ENCODE results near the gene SYT12.

SYT12 gene

GRCh38 chr11:67041602-67042001, 18.7 kb downstream of the SYT12 start:
- Histone ChIP-seq H3K36me3 (ENCODE audit: control insufficient read depth, insufficient read depth, low read length) (no peaks in the 10 kb centered on the region), H3K9me3 (ENCODE audit: control insufficient read depth, low read length) (no peaks in the 10 kb centered on the region), H3K27ac (ENCODE audit: insufficient read depth, low read depth, low read length, poor library complexity, severe bottlenecking) (no peak overlapping the region), H3K4me3 (ENCODE audit: insufficient read depth, low read depth, low read length) (no peak overlapping the region), H3K27me3 (ENCODE audit: control insufficient read depth, insufficient read depth, low read length, poor library complexity, severe bottlenecking) (no peaks in the 10 kb centered on the region), H3K4me1 (ENCODE audit: control insufficient read depth, insufficient read depth, low read length) (no peaks in the 10 kb centered on the region)
- WGBS, 2 experiments = 90 to 95% methylated on average over 3 of the region's 3 CpGs

DNA sequence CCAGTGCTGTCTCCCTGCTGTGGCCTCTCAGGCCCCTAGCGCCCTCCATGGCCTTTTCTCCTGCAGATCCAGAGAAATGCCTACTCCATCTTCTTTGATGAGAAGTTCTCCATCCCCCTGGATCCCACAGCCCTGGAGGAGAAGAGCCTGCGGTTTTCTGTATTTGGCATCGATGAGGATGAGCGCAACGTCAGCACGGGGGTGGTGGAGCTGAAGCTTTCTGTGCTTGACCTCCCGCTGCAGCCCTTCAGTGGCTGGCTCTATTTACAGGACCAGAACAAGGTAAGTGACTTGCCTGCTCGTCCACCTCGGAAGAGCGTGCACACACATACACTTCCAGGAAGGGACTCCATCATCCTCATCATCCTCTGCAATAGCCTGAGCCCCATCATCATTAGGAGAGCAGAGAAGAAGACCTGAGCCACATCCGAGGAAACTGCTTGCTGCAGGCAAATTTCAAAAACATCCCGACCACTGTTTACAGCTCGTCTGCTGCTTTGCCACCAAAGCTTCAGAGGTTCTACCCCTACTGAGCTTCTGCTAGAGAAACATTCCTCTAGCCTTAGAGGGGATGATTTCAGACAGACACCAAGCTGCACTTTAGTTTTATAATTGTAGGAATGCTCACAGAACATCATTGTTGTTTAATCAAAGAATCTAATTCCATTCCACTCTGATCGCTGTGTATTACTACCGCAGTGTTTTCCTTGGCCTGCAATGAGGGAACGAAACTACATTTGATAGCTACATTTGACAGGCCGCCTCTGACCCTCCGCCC, 20.8 kb downstream of the SYT12 start:
- H3K27ac ChIP-seq (ENCODE audit: insufficient read depth, low read depth, low read length, poor library complexity, severe bottlenecking) = no peak overlapping the region
- no peaks in the 10 kb centered on the region for H3K36me3 ChIP-seq (ENCODE audit: control insufficient read depth, insufficient read depth, low read length)
- H3K9me3 ChIP-seq (ENCODE audit: control insufficient read depth, low read length) = no peaks in the 10 kb centered on the region
- no peaks in the 10 kb centered on the region for H3K27me3 ChIP-seq (ENCODE audit: control insufficient read depth, insufficient read depth, low read length, poor library complexity, severe bottlenecking)
- no peak overlapping the region for H3K4me3 ChIP-seq (ENCODE audit: insufficient read depth, low read depth, low read length)
- H3K4me1 ChIP-seq (ENCODE audit: control insufficient read depth, insufficient read depth, low read length) = no peaks in the 10 kb centered on the region
- WGBS, 2 experiments = 90 to 91% methylated on average over 18 of the region's 18 CpGs

DNA sequence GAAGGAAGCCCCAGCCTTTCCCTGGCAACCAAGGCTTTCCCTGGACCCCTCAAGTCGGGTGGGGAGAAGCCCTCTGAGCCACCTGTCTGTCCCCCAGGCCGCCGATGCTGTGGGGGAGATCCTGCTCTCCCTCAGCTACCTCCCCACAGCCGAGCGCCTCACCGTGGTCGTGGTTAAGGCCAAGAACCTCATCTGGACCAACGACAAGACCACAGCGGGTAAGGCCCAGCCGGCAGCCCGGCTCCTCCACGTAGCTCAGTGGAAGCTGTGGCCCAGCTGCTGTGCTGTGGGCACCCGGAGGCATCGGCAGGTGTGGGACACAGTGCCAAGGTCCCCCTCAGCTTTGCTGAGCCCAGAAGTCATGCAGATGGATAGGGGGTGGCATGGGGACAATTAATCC, 21.6 kb downstream of the SYT12 start:
- H3K36me3 ChIP-seq (ENCODE audit: control insufficient read depth, insufficient read depth, low read length) = no peaks in the 10 kb centered on the region
- H3K27me3 ChIP-seq (ENCODE audit: control insufficient read depth, insufficient read depth, low read length, poor library complexity, severe bottlenecking) = no peaks in the 10 kb centered on the region
- H3K4me3 ChIP-seq (ENCODE audit: insufficient read depth, low read depth, low read length) = no peak overlapping the region
- H3K9me3 ChIP-seq (ENCODE audit: control insufficient read depth, low read length) = no peaks in the 10 kb centered on the region
- H3K4me1 ChIP-seq (ENCODE audit: control insufficient read depth, insufficient read depth, low read length) = no peaks in the 10 kb centered on the region
- H3K27ac ChIP-seq (ENCODE audit: insufficient read depth, low read depth, low read length, poor library complexity, severe bottlenecking) = no peak overlapping the region
- 91 to 92% methylated on average over 14 of the region's 14 CpGs for WGBS, 2 experiments

DNA sequence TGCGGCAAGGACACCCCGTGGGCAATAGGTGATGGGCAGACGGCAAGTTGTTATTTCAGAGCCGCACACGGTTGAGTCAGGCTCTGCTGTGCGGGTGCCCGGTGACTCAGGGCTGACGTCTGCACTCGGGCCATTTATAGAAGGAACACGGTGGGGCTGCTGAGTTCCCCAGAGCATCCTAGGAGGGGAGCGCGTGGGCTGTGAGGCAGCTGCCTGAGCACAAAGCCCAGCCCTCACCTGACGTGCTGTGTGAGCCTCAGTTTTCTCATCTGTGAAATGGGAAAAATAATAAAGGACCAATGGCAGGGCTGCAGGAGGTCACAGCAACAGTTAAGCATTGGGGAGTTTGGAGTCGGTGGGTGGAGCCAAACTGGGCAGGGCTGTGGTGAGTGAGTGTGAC, 22.4 kb downstream of the SYT12 start:
- Histone ChIP-seq H3K27me3 (ENCODE audit: control insufficient read depth, insufficient read depth, low read length, poor library complexity, severe bottlenecking) (no peaks in the 10 kb centered on the region), H3K9me3 (ENCODE audit: control insufficient read depth, low read length) (no peaks in the 10 kb centered on the region), H3K27ac (ENCODE audit: insufficient read depth, low read depth, low read length, poor library complexity, severe bottlenecking) (no peak overlapping the region), H3K4me3 (ENCODE audit: insufficient read depth, low read depth, low read length) (no peak overlapping the region), H3K36me3 (ENCODE audit: control insufficient read depth, insufficient read depth, low read length) (no peaks in the 10 kb centered on the region), H3K4me1 (ENCODE audit: control insufficient read depth, insufficient read depth, low read length) (no peaks in the 10 kb centered on the region)
- WGBS, 2 experiments = 90 to 91% methylated on average over 14 of the region's 14 CpGs

DNA sequence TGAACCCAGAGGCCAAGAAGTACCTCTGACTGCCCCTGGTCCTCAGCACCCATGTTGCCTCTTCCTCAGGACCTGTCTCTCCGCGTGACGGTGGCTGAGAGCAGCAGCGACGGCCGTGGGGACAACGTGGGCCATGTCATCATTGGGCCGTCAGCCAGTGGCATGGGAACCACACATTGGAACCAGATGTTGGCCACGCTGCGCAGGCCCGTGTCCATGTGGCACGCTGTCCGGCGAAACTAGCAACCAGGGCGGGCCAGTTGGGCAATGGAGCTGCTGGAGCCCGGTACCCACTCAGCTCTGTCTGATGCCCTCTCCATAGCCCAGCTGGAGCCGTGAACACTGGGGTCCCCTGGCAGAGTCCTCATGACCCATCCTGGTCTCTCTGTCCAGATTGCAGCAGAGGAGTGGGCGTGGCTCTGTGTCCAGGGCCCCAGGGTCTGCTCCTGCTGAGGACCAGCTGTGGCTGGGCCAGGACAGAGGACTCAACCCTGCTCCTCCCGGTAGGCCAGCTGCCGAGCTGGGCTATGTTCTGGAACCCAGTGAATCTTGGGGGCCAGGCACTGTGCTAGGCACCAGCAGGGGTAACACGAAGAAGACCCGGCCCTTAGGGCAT, 25.7 kb downstream of the SYT12 start:
- Histone ChIP-seq H3K36me3 (ENCODE audit: control insufficient read depth, insufficient read depth, low read length) (no peaks in the 10 kb centered on the region), H3K4me3 (ENCODE audit: insufficient read depth, low read depth, low read length) (no peak overlapping the region), H3K4me1 (ENCODE audit: control insufficient read depth, insufficient read depth, low read length) (no peaks in the 10 kb centered on the region), H3K27ac (ENCODE audit: insufficient read depth, low read depth, low read length, poor library complexity, severe bottlenecking) (no peak overlapping the region), H3K9me3 (ENCODE audit: control insufficient read depth, low read length) (no peaks in the 10 kb centered on the region), H3K27me3 (ENCODE audit: control insufficient read depth, insufficient read depth, low read length, poor library complexity, severe bottlenecking) (no peaks in the 10 kb centered on the region)
- WGBS, 2 experiments = 95 to 96% methylated on average over 22 of the region's 22 CpGs

- whole genome bisulfite sequencing, 2 experiments = 90 to 93% methylated on average over 3 of the region's 3 CpGs
Measured at GRCh38 chr11:67050139-67050538, 27.2 kb downstream of the SYT12 start.

GRCh38 chr11:67051180-67051893, 28.4 kb downstream of the SYT12 start:
- Histone ChIP-seq H3K27ac (ENCODE audit: insufficient read depth, low read depth, low read length, poor library complexity, severe bottlenecking) (no peak overlapping the region), H3K9me3 (ENCODE audit: control insufficient read depth, low read length) (no peaks in the 10 kb centered on the region), H3K27me3 (ENCODE audit: control insufficient read depth, insufficient read depth, low read length, poor library complexity, severe bottlenecking) (peaks cover 13% of the 10 kb centered on the region), H3K4me1 (ENCODE audit: control insufficient read depth, insufficient read depth, low read length) (no peaks in the 10 kb centered on the region), H3K36me3 (ENCODE audit: control insufficient read depth, insufficient read depth, low read length) (no peaks in the 10 kb centered on the region), H3K4me3 (ENCODE audit: insufficient read depth, low read depth, low read length) (no peak overlapping the region)
- WGBS, 2 experiments = 80 to 83% methylated on average over 9 of the region's 9 CpGs

More at GRCh38 chr11:67050139-67050538, 27.2 kb downstream of the SYT12 start:
- no peaks in the 10 kb centered on the region for H3K9me3 ChIP-seq (ENCODE audit: control insufficient read depth, low read length)
- H3K27ac ChIP-seq (ENCODE audit: insufficient read depth, low read depth, low read length, poor library complexity, severe bottlenecking) = no peak overlapping the region
- H3K4me3 ChIP-seq (ENCODE audit: insufficient read depth, low read depth, low read length) = no peak overlapping the region
- peaks cover under 1% of the 10 kb centered on the region for H3K27me3 ChIP-seq (ENCODE audit: control insufficient read depth, insufficient read depth, low read length, poor library complexity, severe bottlenecking)
- no peaks in the 10 kb centered on the region for H3K36me3 ChIP-seq (ENCODE audit: control insufficient read depth, insufficient read depth, low read length)
- H3K4me1 ChIP-seq (ENCODE audit: control insufficient read depth, insufficient read depth, low read length) = no peaks in the 10 kb centered on the region

DNA sequence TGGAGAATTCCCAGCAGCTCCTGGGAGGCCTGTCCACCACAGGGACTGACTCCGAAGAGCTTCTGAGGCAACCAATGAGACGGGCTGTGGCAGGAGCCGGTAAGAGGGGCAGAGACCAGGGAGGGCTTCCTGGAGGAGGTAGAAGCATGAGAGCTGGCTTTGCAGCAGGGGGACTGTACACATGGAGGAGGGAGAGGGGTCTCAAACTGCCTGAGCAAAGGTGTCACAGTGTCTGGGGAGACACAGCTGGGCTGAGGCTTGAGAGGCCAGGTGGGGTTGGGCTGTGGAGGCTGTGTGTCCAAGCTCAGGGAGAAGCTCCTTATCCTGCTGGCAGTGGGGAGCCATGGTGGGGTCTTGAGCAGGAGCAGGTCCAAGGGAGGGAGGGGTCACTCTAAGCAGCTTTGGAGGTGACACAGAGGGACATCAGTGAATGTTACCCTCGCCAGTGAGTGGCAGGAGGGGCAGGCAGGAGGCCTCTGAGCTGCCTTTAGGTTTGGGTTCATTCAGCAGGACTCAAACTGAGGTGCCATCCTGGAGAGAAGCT, 29.1 kb downstream of the SYT12 start:
- WGBS, 2 experiments = 83 to 85% methylated on average over 4 of the region's 4 CpGs
- H3K27me3 ChIP-seq (ENCODE audit: control insufficient read depth, insufficient read depth, low read length, poor library complexity, severe bottlenecking) = peaks cover 19% of the 10 kb centered on the region
- no peaks in the 10 kb centered on the region for H3K4me1 ChIP-seq (ENCODE audit: control insufficient read depth, insufficient read depth, low read length)
- H3K4me3 ChIP-seq (ENCODE audit: insufficient read depth, low read depth, low read length) = no peak overlapping the region
- H3K27ac ChIP-seq (ENCODE audit: insufficient read depth, low read depth, low read length, poor library complexity, severe bottlenecking) = no peak overlapping the region
- H3K36me3 ChIP-seq (ENCODE audit: control insufficient read depth, insufficient read depth, low read length) = no peaks in the 10 kb centered on the region
- H3K9me3 ChIP-seq (ENCODE audit: control insufficient read depth, low read length) = no peaks in the 10 kb centered on the region

- Histone ChIP-seq H3K27ac (ENCODE audit: insufficient read depth, low read depth, low read length, poor library complexity, severe bottlenecking) (no peak overlapping the region), H3K27me3 (ENCODE audit: control insufficient read depth, insufficient read depth, low read length, poor library complexity, severe bottlenecking) (peaks cover 27% of the 10 kb centered on the region), H3K4me1 (ENCODE audit: control insufficient read depth, insufficient read depth, low read length) (no peaks in the 10 kb centered on the region), H3K36me3 (ENCODE audit: control insufficient read depth, insufficient read depth, low read length) (no peaks in the 10 kb centered on the region), H3K4me3 (ENCODE audit: insufficient read depth, low read depth, low read length) (no peak overlapping the region), H3K9me3 (ENCODE audit: control insufficient read depth, low read length) (no peaks in the 10 kb centered on the region)
- WGBS, 2 experiments = 92 to 95% methylated on average over 5 of the region's 5 CpGs
Measured at GRCh38 chr11:67052891-67053290, 30.0 kb downstream of the SYT12 start.

GRCh38 chr11:67053896-67054329, 31.0 kb downstream of the SYT12 start:
- Histone ChIP-seq H3K27ac (ENCODE audit: insufficient read depth, low read depth, low read length, poor library complexity, severe bottlenecking) (no peak overlapping the region), H3K9me3 (ENCODE audit: control insufficient read depth, low read length) (no peaks in the 10 kb centered on the region), H3K27me3 (ENCODE audit: control insufficient read depth, insufficient read depth, low read length, poor library complexity, severe bottlenecking) (peaks cover 27% of the 10 kb centered on the region), H3K36me3 (ENCODE audit: control insufficient read depth, insufficient read depth, low read length) (no peaks in the 10 kb centered on the region), H3K4me3 (ENCODE audit: insufficient read depth, low read depth, low read length) (no peak overlapping the region), H3K4me1 (ENCODE audit: control insufficient read depth, insufficient read depth, low read length) (no peaks in the 10 kb centered on the region)
- 37 to 39% methylated on average over 7 of the region's 7 CpGs for WGBS, 2 experiments
